Activated T-cell treated with anti-CD3 and anti-CD28 coated beads, Interleukin-2, amount 50 U/mL, for 72 hours (primary cell): Measurements from ENCODE around the gene LRP4. TPM values are rescaled to one million over a fixed set of nuclear protein-coding genes. Genes with fewer than 3 reads are reported as not detected.
"Not testable (repeated sequence)": the region's sequence is repeated elsewhere in the genome, so short reads cannot be mapped to it uniquely, and the experiment has no call there.

Source experiments
- ATAC-seq, 2 donors: fragments of 150-1000 bp; cut with Tn5 transposase; replicated peaks in 1 of 2; 2 replicates each; pipeline ENCODE4 v1.10.0; 2021; ENCODE audit warnings: moderate library complexity in 2 of 2, mild to moderate bottlenecking in 1 of 2
- DNase-seq, 2 donors: peaks; one replicate each; pipeline ENCODE4 v3.0.0; 2021 to 2022; ENCODE audit warnings: mixed read lengths in 1 of 2
- H3K27ac Mint-ChIP-seq: one replicate; pipeline ENCODE4 v1.8.0; 2022; ENCODE audit warnings: mild to moderate bottlenecking, moderate library complexity, mixed read lengths
- H3K27me3 Mint-ChIP-seq: one replicate; pipeline ENCODE4 v1.8.0; 2022; ENCODE audit warnings: low read depth, mixed read lengths
- H3K36me3 Mint-ChIP-seq, 2 donors: one replicate each; pipeline ENCODE4 v1.8.0; 2022; ENCODE audit warnings: mixed read lengths in 2 of 2, mild to moderate bottlenecking in 1 of 2; ENCODE audit not compliant: insufficient read depth in 2 of 2
- H3K4me1 Mint-ChIP-seq: one replicate; pipeline ENCODE4 v1.8.0; 2022; ENCODE audit warnings: low read depth, mixed read lengths
- H3K4me3 Mint-ChIP-seq, 2 donors: one replicate each; pipeline ENCODE4 v1.8.0; 2022; ENCODE audit warnings: mild to moderate bottlenecking in 2 of 2, mixed read lengths in 2 of 2, moderate library complexity in 2 of 2
- H3K9me3 Mint-ChIP-seq, 2 donors: one replicate each; pipeline ENCODE4 v1.8.0; 2022; ENCODE audit warnings: mixed read lengths in 2 of 2
- total RNA-seq, 2 donors: library from RNA; stranded (reverse); gene quantifications; one replicate each; pipeline ENCODE4 v1.2.3, GENCODE V29; 2022

LRP4 gene
- under 1 TPM in 1 of 2 donors, not detected in 1; 0.09 TPM for total RNA-seq

GRCh38 chr11:46918083-46918787 lies at the start of gene LRP4:
Gene LRP4 (minus strand): TSS chr11:46918550. CDS start chr11:46918379, 171 bp downstream.
- Mint-ChIP-seq H3K4me1 (peaks cover 26% of the 10 kb centered on the region), H3K4me3 (peak within 1 kb of the TSS; percentile 85 to 92), H3K27me3 (peaks cover 51% of the 10 kb centered on the region), H3K36me3 (no peaks in the 10 kb centered on the region), H3K27ac (peak within 1 kb of the TSS; percentile 50), H3K9me3 (no peaks in the 10 kb centered on the region)
- DNase-seq (peak; percentile 59 to 69), ATAC-seq (peak; percentile 84 to 88)

GRCh38 chr11:46967962-46968361 lies 49.6 kb upstream of the LRP4 start:
- ATAC-seq (no peak), DNase-seq (no peak)
- Mint-ChIP-seq H3K4me3 (no peak overlapping the region), H3K9me3 (no peaks in the 10 kb centered on the region), H3K27me3 (no peaks in the 10 kb centered on the region), H3K4me1 (no peaks in the 10 kb centered on the region), H3K27ac (no peak overlapping the region), H3K36me3 (no peaks in the 10 kb centered on the region)

GRCh38 chr11:46966773-46967172 lies 48.4 kb upstream of the LRP4 start:
- H3K4me3 Mint-ChIP-seq = no peak overlapping the region
- ATAC-seq = no peak
- no peak for DNase-seq
- no peaks in the 10 kb centered on the region for H3K9me3 Mint-ChIP-seq
- H3K4me1 Mint-ChIP-seq = no peaks in the 10 kb centered on the region
- H3K36me3 Mint-ChIP-seq = no peaks in the 10 kb centered on the region
- no peak overlapping the region for H3K27ac Mint-ChIP-seq
- H3K27me3 Mint-ChIP-seq = no peaks in the 10 kb centered on the region

GRCh38 chr11:46963844-46964243 lies 45.5 kb upstream of the LRP4 start:
- DNase-seq = no peak
- Mint-ChIP-seq H3K27me3 (no peaks in the 10 kb centered on the region), H3K4me1 (no peaks in the 10 kb centered on the region), H3K9me3 (no peaks in the 10 kb centered on the region), H3K27ac (no peak overlapping the region), H3K4me3 (no peak overlapping the region), H3K36me3 (peaks cover 4 to 5% of the 10 kb centered on the region in 2 donors)
- no peak for ATAC-seq

GRCh38 chr11:46961886-46962285 lies 43.5 kb upstream of the LRP4 start:
- not testable (repeated sequence) for H3K4me3 Mint-ChIP-seq, H3K27ac Mint-ChIP-seq, H3K9me3 Mint-ChIP-seq, DNase-seq, H3K36me3 Mint-ChIP-seq, H3K27me3 Mint-ChIP-seq, H3K4me1 Mint-ChIP-seq, ATAC-seq

GRCh38 chr11:46961041-46961440 lies 42.7 kb upstream of the LRP4 start:
- Mint-ChIP-seq H3K9me3 (no peaks in the 10 kb centered on the region), H3K27ac (no peak overlapping the region), H3K27me3 (no peaks in the 10 kb centered on the region), H3K36me3 (peaks cover 4 to 6% of the 10 kb centered on the region in 2 donors), H3K4me1 (no peaks in the 10 kb centered on the region), H3K4me3 (no peak overlapping the region)
- no peak for ATAC-seq
- no peak for DNase-seq

GRCh38 chr11:46958777-46959176 lies 40.4 kb upstream of the LRP4 start:
- Mint-ChIP-seq H3K4me3 (no peak overlapping the region), H3K4me1 (no peaks in the 10 kb centered on the region), H3K36me3 (peaks cover 4 to 6% of the 10 kb centered on the region in 2 donors), H3K9me3 (no peaks in the 10 kb centered on the region), H3K27me3 (no peaks in the 10 kb centered on the region), H3K27ac (no peak overlapping the region)
- no peak for DNase-seq
- ATAC-seq = no peak

GRCh38 chr11:46953093-46953492 lies 34.7 kb upstream of the LRP4 start:
- no peaks in the 10 kb centered on the region for H3K9me3 Mint-ChIP-seq
- H3K27me3 Mint-ChIP-seq = no peaks in the 10 kb centered on the region
- H3K4me1 Mint-ChIP-seq = peaks cover 11% of the 10 kb centered on the region
- H3K36me3 Mint-ChIP-seq = peaks cover 0 to 1% of the 10 kb centered on the region in 2 donors
- no peak overlapping the region for H3K4me3 Mint-ChIP-seq
- no peak for ATAC-seq
- H3K27ac Mint-ChIP-seq = peak overlapping the region; percentile 85
- no peak for DNase-seq

- peak overlapping the region; percentile 85 for H3K27ac Mint-ChIP-seq
- H3K27me3 Mint-ChIP-seq = no peaks in the 10 kb centered on the region
- H3K9me3 Mint-ChIP-seq = no peaks in the 10 kb centered on the region
- H3K4me1 Mint-ChIP-seq = peaks cover 13% of the 10 kb centered on the region
- ATAC-seq = no peak
- no peak for DNase-seq
- H3K4me3 Mint-ChIP-seq = peak overlapping the region in 1 of 2 donors; percentile 1
- peaks cover 0 to 1% of the 10 kb centered on the region in 2 donors for H3K36me3 Mint-ChIP-seq
These were observed 34.2 kb upstream of the LRP4 start for GRCh38 chr11:46952553-46952952.

GRCh38 chr11:46951864-46952263 lies 33.5 kb upstream of the LRP4 start:
- H3K27ac Mint-ChIP-seq = peak overlapping the region; percentile 32
- DNase-seq = no peak
- H3K4me1 Mint-ChIP-seq = peaks cover 13% of the 10 kb centered on the region
- H3K4me3 Mint-ChIP-seq = no peak overlapping the region
- H3K36me3 Mint-ChIP-seq = no peaks in the 10 kb centered on the region
- H3K27me3 Mint-ChIP-seq = no peaks in the 10 kb centered on the region
- H3K9me3 Mint-ChIP-seq = no peaks in the 10 kb centered on the region
- ATAC-seq = no peak

- Mint-ChIP-seq H3K4me3 (no peak overlapping the region), H3K27me3 (no peaks in the 10 kb centered on the region), H3K27ac (no peak overlapping the region), H3K9me3 (no peaks in the 10 kb centered on the region), H3K36me3 (no peaks in the 10 kb centered on the region), H3K4me1 (peaks cover 13% of the 10 kb centered on the region)
- DNase-seq = no peak
- no peak for ATAC-seq
These were observed 30.9 kb upstream of the LRP4 start for GRCh38 chr11:46949297-46949696.

GRCh38 chr11:46948378-46949131 lies 30.2 kb upstream of the LRP4 start:
- Mint-ChIP-seq H3K9me3 (no peaks in the 10 kb centered on the region), H3K4me1 (peaks cover 13% of the 10 kb centered on the region), H3K27me3 (no peaks in the 10 kb centered on the region), H3K4me3 (no peak overlapping the region), H3K36me3 (no peaks in the 10 kb centered on the region), H3K27ac (no peak overlapping the region)
- DNase-seq = no peak
- ATAC-seq = no peak

GRCh38 chr11:46947399-46948077 lies 29.2 kb upstream of the LRP4 start:
- ATAC-seq (no peak), DNase-seq (no peak)
- H3K4me3 Mint-ChIP-seq = no peak overlapping the region
- no peaks in the 10 kb centered on the region for H3K9me3 Mint-ChIP-seq
- peaks cover 5% of the 10 kb centered on the region for H3K4me1 Mint-ChIP-seq
- H3K36me3 Mint-ChIP-seq = no peaks in the 10 kb centered on the region
- H3K27me3 Mint-ChIP-seq = no peaks in the 10 kb centered on the region
- H3K27ac Mint-ChIP-seq = no peak overlapping the region
